Measurements from ENCODE around the gene GMPPA.

DNA sequence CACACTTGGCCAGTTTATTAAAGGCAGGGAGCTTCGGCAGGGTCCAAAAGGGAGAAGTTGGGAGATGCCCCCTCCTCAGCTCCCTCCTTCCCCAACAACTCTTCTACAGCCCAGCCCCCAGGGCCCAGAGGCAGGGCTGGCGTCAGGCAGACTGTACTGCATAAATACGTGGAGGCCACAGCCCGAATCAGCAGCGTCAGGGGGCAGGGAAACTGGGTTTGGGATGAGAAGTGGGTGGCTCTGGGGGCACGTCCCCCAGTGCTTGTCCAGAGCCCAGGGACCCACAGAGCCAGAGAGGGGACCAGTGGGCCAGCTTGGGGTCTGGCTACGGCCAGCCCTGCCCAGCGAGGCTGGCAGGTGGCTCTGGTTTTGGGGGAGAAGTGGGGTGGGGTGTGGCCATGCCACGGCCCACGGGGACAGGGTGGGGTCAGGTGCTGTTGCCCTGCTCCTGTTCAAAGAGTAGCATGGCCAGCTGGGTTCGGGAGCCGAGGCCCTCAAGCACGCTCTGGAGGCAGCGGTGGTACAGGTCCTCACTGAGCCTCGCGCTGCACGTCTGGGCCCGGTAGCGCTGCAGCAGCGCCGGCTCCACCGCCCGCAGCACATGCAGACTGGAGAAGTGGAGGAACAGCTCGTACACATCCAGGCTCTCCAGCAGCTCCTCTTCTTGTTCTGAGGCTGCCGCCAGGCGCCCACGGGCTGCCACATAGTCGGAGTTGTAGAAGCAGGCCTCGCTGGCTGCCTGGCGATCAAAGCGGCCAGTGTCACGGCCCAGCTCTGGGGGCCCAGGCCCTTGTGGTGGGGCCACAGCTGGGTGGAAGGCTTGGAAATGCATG lies 40.5 kb downstream of the GMPPA start:
- TF ChIP-seq, protein P1, sequence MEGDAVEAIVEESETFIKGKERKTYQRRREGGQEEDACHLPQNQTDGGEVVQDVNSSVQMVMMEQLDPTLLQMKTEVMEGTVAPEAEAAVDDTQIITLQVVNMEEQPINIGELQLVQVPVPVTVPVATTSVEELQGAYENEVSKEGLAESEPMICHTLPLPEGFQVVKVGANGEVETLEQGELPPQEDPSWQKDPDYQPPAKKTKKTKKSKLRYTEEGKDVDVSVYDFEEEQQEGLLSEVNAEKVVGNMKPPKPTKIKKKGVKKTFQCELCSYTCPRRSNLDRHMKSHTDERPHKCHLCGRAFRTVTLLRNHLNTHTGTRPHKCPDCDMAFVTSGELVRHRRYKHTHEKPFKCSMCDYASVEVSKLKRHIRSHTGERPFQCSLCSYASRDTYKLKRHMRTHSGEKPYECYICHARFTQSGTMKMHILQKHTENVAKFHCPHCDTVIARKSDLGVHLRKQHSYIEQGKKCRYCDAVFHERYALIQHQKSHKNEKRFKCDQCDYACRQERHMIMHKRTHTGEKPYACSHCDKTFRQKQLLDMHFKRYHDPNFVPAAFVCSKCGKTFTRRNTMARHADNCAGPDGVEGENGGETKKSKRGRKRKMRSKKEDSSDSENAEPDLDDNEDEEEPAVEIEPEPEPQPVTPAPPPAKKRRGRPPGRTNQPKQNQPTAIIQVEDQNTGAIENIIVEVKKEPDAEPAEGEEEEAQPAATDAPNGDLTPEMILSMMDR (IDR thresholded peaks at IDR 0.05 in 8 of 11, conservative IDR thresholded peaks at IDR 0.05 in 3 of 11), result no peak
- TF ChIP-seq POLR2A (IDR thresholded peaks at IDR 0.05) (no peak), POLR2AphosphoS5 (IDR thresholded peaks at IDR 0.05) (no peak)

Data from spleen (tissue), 7 donors.